GM19043 (cell line): ENCODE data around the gene ASB13.

ENCODE experiments used
- ATAC-seq: cut with Tn5 transposase; IDR thresholded peaks from one replicate; pipeline ENCODE4 v1.9.1; 2021; ENCODE audit warnings: low read depth; ENCODE audit not compliant: unreplicated experiment

The ASB13 gene, protein sequence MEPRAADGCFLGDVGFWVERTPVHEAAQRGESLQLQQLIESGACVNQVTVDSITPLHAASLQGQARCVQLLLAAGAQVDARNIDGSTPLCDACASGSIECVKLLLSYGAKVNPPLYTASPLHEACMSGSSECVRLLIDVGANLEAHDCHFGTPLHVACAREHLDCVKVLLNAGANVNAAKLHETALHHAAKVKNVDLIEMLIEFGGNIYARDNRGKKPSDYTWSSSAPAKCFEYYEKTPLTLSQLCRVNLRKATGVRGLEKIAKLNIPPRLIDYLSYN

DNA sequence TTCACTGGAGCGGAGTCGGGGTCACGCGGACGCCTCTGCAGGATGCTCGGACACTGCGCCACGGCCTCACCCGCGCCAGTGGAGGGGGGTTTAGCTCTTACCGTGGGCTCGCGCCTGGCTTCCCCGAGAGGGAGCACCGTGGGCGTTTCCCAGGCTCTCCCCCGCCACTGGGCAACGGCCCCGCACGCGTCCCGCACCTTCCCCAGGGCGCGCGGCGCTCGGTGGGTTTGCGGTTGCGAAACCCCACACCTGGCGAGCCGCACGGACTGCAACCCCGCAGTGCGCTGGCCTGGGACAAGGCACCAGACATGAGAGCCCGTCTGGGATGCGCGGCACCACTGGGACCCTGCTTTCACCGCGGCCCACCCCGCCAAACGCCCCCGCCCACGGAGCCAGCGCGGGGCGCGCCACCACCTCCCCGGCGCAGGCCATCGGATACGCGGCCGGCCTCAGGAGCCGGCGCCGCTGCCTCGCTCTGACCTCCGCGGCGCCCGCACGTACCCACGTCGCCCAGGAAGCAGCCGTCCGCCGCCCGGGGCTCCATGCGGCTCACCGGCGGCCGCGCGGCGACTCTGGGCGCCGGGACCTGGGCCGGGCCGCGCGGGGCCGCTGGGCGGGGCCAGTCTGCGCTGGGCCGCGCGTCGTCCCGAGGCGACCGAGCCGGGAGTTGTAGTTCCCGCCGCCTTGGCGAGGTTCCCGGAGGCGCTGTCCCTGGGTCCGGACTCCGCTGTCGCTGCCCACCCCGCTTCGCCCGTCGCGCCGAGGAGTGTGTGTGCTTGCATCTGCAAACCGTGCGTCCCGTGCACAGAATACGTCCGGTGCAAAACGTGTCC, at the start of gene ASB13:
Gene ASB13 (minus strand): TSS at position 588 of the 833 bp plus-strand sequence. CDS start 44 bp downstream, at position 544.
- ATAC-seq: no peak

DNA sequence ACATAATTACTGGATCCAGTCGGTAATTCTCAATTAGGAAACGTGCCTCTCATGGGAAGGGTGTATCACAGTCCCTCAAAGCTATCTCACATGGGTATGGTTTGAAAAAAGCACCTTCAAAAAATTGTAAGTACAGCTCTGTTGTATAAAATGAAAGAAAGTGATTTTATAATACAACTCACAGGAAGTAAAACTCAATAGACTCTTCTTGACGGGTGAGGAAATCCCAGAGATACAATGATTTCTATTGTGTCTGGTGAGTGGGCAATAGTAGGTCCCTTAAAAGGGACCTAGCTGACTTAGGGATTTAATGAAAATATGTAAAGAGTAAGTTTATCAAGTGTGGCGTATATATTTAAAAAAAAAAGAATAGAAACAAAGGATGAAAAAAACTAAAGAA, 45.2 kb upstream of the ASB13 start:
- no peak for ATAC-seq

DNA sequence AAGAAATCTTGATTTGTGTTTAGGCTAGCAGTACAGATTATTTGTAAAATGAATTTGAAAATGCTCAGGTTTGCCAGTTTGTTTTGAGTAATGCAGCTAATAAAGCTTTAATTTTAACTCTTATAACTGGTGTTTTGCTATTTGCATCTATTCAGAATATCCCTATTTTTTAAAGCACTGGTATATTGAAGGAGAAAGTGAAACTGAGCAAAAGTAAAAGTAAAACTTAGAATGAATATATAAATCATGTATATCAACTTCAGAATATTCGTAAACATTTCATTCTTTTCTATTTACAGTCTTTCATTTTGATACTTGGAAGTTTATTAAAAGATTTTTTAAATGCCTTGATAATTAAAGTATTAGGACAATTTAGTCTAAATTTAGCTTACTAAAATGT, 44.5 kb upstream of the ASB13 start:
- ATAC-seq: no peak

DNA sequence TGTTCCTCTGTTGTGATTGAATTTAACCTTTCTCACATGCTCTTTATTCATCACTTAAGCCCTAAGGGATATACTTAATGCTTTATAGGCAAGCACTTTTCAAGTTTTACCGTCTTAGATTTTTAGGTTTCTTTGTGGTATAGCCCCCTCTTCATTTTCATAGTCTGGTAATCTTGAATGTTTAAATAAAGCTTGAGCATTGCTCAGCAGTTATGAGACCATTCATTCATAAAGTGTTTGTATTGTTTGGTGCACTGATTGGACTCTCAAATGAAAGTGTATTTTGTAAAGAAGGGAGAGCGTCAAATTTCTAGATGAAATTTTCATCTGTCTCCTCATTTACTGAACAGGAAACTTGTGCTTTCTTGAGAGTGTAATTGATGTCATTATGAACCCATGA, 43.5 kb upstream of the ASB13 start:
- ATAC-seq: no peak

DNA sequence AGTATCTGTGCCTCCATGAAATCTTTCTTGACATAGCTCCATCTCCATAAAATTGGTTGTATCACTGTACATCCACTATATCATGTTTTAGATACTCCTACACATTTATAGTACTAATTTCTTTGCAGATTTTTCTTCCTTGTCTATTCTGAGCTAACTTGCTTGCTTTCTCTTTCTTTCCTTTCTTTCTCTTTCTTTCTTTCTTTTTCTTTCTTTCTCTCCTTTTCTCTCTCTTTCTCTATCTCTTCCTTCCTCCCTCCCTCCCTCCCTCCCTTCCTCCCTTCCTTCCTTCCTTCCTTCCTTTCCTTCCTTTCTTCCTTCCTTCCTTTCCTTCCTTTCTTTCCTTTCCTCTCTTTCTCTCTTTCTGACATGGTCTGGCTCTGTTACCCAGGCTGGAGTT, 42.0 kb upstream of the ASB13 start:
- ATAC-seq: no peak

DNA sequence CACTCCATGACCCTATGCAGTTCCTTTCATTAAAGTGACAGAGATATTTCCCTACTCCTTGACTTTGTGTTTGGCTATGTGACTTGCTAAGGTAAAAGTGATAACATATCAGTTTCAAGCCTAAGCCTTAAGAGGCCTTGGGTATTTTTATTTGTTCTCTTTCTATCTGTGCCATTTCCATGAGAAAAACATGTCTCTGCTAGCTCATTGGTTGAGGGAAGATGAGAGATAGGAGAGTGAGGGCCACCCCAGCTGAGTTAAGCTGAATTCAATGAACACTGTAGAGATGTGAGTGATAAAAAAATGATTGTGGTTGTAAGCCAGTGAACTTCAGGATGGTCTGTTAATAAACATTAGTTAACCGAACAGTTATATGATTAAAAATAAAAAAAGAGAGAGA, 31.7 kb upstream of the ASB13 start:
- no peak for ATAC-seq

DNA sequence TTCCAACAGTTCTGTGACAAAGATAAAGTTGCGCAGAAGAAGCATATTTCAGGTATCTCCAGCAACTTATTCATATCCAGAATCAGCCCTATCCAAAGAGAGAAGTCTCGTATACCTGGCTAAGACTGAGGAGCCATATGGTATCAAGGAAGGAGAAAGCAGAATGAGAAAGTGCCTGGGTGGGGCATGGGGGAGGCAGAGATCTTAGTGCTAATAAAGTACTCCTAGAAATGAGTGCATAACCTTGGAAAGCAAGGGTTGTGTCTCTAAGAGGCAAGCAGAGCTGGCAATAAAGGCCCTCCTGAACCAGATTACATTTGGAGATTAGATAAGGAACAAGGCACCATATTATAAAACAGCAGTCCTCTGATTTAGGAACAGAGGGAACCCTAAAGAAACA, 30.9 kb upstream of the ASB13 start:
- no peak for ATAC-seq

DNA sequence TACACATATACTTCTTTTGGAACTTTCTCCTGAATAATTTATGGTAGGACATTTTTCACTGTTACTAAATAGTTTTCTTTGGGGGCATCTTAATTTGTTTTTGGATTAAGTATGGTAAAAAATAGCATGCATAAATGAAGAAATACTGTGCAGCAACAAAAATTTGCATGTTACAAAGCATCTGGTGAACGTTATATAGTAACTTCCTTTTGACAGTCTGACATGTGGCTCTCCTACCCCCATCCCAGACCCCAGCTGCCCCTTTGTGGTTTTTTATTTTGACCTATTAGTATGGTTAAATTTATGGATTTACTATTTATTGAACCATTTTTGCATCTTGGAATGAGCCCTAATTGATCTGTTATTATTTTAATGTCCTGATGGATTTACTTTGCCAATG, 28.2 kb upstream of the ASB13 start:
- no peak for ATAC-seq

DNA sequence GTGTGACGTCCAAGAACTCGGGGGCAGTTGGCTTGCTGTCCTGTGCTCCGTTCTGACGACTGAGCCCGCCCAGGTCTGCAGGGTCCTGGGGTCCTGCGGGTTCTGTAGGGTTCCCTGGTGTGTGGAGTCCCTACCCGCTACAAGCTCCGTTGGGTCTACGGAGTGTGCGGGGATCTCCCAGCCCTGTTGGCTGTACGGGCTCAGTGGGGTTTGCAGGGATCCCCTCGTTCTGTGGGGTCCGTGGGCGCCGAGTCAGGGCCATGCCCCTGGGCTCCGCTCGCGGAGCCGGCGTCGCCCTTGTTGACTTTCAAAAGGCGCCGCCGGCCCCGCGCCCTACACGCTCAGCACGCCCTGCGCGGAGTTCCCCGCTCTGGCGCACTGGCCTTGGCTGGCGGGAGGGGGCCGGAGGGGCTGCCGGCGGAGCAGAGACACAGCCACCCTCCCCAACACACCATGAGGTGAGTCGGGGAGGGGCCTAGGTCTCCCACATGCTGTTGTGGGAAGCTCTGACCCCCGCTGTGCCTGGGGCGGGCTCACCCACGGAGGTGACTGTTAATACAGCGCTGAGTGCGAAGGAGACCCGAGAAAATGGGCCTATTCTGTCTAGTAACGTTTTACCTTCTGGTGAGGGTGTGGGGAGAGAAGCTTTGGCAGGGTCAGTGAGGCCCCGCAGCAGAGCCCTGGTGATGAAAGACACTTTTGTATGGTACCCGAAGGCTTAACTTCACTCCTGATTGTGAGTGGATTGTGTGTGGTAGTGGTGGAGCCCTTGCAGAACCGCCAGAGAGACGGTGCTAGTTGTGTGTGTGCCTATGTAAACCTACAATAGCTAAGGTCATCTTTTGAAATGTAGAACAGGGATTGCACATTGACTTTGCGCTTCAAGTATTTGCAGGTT, 26.3 kb upstream of the ASB13 start:
- peak; percentile 84 for ATAC-seq

DNA sequence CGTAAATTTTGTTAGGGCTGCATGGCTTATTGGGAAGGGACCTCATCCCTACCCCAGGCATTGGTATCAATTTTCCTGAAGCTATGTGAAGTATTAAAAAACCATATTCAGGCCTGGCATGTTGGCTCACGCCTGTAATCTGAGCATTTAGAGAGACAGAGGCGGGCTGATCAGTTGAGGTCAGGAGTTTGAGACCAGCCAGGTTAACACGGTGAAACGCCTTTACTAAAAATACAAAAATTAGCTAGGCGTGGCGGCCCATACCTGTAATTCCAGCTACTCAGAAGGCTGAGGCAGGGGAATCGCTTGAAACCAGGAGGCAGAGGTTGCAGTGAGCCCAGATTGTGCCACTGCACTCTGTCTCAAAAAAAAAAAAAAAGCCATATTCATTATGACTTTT, 25.4 kb upstream of the ASB13 start:
- ATAC-seq: no peak

DNA sequence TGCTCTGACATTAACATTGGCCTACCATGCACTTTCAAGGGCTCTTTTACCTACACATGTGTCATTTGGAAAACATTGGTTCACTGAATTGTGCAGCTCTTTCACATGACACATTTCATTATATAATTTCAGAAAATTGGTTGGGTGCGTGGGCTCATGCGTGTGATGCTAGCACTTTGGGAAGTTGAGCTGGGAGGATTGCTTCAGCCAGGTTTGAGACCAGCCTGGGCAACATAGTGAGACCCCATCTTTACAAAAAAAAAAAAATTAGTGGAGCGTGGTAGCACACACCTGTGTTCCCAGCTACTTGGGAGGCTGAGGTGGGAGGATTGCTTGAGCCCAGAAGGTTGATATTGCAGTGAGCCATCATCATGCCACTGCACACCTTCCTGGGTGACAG, 22.2 kb upstream of the ASB13 start:
- no peak for ATAC-seq

DNA sequence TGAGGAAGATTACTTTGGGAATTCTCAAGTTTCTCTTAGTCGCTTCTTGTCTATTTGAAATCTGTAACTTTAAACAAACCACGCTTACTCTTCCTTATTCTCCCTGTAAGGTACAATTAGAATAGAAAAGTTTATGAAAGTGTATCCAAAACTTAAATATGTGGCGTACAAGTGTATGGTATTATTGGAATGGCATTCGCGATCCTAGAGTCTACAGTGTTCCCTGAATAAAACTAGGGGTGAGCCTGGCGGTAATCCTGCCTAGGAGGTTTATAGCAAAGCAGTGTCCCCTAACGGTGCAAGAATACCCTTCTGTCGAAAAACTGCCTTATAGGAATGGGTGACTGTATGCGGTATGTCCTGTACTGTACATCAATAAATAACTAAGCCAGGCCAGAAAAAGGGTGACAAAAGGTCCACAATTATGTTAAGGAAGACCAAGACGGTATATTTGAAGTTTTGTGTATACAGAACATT, 19.4 kb upstream of the ASB13 start:
- ATAC-seq: no peak

DNA sequence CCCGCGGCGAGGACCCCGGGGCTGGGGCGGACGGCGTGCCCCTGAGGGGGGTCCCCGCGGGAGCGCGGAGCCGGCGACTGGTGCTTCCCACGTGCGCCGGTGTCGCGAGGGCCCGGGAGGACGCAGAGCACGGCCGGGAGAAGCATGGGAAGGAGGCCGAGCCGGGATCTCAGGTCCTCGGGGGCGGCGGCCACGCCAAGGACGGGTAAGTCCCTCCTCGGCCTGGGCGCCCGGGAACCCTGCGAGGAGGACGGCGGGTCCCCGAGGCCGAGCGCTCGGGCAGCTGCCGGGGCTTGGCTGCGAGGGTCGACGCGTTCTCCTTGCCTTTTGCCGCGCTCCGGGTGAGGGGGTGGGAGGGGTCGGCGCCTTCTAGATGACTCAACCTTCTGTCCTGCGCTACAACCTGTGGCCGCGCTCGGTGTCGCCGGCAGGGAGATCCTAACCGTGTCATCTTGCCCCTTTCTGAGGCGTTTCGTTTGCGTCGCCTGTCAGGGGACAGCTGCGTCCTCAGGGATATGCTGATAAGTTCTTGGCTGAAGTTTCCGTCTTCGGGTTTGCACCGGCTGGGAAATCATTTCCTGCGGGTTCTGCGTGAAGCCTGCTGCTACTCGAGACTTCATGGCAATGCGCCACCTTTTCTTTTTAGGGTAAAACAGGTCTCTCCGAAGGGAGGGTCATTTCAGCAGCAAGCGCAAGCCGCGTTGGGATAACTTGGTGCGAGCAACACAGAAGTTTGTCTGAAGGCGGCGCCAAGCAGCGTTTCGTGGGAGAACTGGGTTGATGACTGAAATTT, 18.8 kb upstream of the ASB13 start:
- peak; percentile 47 for ATAC-seq

DNA sequence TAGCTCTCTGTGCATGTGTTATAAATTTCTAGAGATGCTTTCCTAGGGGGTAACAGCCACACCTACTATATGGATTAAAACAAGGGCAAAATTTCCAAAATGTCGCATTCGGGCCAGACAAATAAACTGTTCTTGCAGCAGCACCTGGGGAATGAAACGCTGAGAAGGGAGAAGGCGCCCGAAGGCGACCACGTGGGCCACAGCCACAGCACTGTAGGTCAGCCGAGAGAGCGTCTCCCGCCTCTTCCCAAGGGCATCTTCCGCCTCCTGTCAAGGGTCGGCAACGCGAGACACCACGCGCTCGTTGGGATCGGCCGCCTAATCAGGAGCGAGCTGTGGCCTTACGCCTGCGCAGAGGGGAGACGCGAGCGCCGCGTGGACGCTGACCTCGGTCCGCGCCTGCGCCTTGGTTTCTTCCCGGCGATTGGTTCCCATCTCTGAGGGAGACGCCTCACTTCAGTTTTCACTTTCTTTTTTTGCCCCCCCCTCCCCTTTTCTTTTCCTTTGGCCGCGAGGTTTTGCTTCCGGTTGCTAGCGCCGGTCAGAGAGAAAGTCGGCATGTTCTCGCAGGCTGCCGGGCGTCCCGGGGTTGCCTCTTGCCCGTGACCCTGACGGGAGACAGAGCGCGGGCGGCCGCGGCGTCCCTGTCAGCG, 18.0 kb upstream of the ASB13 start, which contains the start of gene TASOR2:
Gene TASOR2 (plus strand): TSS at position 521 of the 653 bp plus-strand sequence. CDS start 35,805 bp downstream, outside the sequence.
- peak; percentile 66 for ATAC-seq

DNA sequence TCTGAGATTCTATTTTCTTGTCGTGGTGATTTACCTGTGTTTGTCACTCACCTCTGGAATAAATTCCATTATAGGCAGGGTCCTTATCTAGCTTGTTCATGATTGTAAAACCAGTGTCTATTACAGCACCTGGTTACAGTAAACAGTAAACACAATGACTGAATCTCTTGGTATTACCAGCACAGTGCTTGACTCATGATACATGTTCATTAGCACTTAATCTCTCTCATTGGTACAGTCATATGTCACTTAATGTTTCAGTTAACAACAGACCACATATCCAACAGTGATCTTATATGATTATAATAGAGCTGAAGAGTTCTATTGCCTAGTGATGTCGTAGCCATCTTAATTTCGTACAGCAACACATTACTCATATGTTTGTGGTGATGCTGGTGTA, 16.7 kb upstream of the ASB13 start:
- ATAC-seq: no peak

DNA sequence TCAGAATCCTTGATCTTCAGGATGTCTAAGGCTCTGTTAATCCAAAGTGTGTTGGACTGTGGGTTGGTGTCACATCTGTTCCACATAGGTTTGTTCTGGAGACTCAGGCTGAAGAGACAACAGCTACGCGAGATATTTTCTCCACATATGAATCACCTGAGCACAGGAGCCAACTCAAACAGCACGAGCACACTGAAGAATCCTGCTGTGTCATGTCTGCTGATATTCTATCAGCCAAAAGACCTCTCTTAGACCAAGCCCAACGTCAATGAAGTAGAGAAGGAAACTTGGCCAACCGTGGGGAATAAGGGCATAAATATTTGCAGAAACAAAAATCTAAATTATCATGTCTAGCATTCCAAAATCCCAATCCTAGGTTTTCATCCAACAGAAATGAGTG, 15.5 kb upstream of the ASB13 start:
- no peak for ATAC-seq

DNA sequence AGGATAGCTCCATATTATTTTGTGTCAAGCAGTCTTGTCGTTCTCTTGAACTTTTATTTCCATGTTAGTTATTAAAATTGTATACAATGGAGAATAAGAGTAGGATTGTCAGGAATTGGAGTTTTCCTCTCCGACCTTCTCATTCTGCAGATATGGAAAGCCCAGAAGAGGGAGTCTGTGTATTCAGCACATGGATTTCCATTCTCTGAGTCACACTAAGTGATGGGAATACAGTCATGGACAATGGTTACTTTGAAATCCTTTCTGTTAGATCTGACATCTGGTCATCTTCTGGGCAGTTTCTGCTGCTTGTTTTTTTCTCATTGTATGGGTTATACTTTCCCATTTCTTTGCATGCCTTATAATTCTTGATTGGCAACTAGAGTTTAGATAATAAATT, 13.2 kb upstream of the ASB13 start:
- no peak for ATAC-seq

DNA sequence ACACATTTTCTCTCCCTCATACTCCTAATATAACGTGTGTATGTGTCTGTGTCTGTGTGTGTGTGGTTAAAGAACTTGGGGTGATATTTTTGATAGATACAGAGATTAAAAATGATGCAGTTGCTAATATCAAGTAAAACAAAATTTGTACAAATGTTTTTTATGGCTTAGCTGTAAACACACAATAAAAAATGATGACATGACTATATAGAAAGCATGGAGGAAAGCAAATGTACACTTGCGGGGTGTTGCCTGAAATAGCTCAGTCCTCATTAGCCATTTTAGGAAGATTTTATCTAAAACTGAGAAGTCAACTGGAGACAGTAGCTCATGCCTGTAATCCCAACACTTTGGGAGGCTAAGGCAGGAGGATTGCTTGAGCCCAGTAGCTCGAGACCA, 12.6 kb upstream of the ASB13 start:
- ATAC-seq: no peak

DNA sequence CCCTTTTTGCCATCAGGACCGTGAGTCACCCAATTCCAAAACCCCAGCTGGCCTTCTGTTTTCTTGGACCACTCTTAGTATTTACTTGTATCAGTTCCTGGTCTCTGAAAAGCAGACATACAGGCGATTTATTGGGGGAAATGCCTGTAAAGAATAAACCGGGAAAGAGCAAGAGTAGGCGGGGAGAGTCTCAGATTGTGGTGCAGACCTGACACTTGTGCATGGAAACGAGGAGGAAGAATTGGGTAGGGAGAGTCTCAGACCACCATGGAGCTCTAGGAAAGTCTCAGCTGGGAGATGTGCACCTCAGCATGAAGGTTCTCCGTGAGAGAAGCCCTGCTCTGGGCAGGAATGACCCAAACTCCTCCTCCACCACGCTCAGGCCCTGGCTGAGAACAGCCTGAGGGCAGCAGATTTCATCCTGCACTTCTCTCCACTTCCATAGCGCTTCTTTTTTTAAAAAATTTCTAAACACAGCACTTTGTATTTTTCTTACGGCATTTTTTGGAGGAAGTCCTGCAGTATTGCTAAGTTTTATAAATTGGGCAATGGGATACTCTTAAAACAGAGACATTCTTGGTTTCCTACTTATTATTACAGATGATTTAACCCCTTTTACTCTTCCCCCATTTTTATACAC, 12.1 kb upstream of the ASB13 start:
- ATAC-seq: no peak
